Spleen (tissue), 7 donors: ENCODE results near the gene PRXL2B.

Source experiments
- POLR2A ChIP-seq, 3 donors: fragments of 450-650 bp; IDR thresholded peaks; one replicate each; pipeline ENCODE4 v1.5.1; 2017; ENCODE audit warnings: antibody characterized with exemption in 3 of 3, mild to moderate bottlenecking in 1 of 3
- TF ChIP-seq, protein P1 (sequence below), 11 experiments: fragments of 200-600 bp in 7 of 11; fragments of 450-650 bp in 4 of 11; sonication (generic) in 4 of 11; IDR thresholded peaks in 8 of 11; conservative IDR thresholded peaks in 3 of 11; 1 replicate in 7 of 11; 2 replicates in 4 of 11; pipeline versions ENCODE4 v1.4.0 to v1.8.0; 2016 to 2021; ENCODE audit warnings: antibody characterized with exemption in 11 of 11, inconsistent platforms in 4 of 11, mild to moderate bottlenecking in 1 of 11
- donor health status: DM: no; HTN: no; CAD: no; lungs with moderate emphysema.
- donor health status: DM: no; HTN: no; CAD: no.
- donor health status: DM: no; HTN: no; CAD: no.

DNA sequence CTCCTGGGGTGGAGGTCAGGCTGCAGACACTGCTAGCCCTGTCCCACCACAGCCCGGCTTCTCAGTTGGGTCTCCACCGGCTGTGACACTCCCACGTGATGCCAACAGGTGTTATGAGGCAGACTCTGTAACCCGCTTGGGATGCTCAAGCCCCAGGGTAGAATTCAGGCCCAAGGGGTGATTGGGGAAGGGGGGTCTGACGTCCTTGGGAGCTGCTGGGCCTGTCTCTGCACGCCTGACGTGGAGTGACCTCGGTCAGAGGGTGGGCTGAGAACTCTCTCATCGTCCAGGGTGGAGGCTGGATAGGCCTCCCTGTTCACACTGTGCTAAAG lies 48.8 kb upstream of the PRXL2B start:
- TF ChIP-seq, protein P1, sequence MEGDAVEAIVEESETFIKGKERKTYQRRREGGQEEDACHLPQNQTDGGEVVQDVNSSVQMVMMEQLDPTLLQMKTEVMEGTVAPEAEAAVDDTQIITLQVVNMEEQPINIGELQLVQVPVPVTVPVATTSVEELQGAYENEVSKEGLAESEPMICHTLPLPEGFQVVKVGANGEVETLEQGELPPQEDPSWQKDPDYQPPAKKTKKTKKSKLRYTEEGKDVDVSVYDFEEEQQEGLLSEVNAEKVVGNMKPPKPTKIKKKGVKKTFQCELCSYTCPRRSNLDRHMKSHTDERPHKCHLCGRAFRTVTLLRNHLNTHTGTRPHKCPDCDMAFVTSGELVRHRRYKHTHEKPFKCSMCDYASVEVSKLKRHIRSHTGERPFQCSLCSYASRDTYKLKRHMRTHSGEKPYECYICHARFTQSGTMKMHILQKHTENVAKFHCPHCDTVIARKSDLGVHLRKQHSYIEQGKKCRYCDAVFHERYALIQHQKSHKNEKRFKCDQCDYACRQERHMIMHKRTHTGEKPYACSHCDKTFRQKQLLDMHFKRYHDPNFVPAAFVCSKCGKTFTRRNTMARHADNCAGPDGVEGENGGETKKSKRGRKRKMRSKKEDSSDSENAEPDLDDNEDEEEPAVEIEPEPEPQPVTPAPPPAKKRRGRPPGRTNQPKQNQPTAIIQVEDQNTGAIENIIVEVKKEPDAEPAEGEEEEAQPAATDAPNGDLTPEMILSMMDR (IDR thresholded peaks at IDR 0.05 in 8 of 11, conservative IDR thresholded peaks at IDR 0.05 in 3 of 11) = no peak
- TF ChIP-seq POLR2A (IDR thresholded peaks at IDR 0.05) = no peak
